NCI-H69 (cell line): ENCODE measurements around the gene SMAD2.

ENCODE experiments used
- DNase-seq: peaks from one replicate; lab custom pipeline; 2025; lab: John Stamatoyannopoulos, UW

SMAD2 gene

DNA sequence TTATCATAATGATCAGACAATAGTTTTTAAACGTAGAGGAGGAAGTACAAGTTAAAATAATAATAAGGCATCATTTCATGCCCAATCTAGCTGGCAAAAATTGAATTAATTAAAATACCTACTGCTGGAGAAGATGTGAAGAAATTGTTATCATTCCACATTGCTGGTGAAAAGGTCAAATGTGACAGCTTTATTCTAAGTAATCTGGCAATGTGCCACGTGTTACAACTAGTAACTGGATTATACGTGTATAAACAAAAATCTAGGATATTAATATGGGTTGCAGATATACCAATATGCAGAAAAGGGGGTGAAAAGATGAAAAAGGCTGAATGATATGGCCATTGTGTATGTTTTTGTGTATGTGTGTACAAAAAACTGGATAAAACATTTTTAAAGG is 32.4 kb downstream of the SMAD2 start:
- peak; percentile 61 for DNase-seq

DNA sequence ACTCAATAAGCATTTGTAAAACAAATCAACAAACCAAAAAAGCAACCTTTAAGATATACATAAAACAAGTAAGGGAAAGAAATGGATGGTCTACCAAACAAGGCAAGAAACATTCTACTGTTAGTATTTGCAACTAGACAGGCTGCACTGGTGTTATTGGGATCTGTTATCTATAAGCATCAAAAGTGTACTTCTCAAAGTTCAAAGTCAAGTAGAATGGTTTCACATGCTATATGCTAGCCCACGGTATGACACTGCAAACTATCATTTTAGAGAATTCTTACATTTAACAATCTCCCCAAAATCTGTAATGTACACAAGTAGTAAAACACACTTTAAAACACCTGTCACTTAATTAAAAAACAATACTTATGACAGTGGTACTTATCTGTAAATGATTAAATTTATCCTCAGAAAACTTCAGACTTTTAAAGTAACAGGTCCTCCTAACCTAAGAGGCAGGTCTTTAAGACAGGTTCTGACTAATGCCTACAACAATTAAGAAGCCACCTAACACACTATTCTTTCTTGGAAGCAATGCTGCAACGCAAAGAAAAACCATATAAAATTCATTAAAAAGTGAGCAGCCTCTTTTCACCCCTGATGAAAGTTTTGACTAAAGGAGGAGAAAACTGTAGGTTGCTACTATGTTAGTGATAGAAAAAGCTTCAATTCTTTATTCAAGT is 34.8 kb downstream of the SMAD2 start:
- DNase-seq, result no peak

DNA sequence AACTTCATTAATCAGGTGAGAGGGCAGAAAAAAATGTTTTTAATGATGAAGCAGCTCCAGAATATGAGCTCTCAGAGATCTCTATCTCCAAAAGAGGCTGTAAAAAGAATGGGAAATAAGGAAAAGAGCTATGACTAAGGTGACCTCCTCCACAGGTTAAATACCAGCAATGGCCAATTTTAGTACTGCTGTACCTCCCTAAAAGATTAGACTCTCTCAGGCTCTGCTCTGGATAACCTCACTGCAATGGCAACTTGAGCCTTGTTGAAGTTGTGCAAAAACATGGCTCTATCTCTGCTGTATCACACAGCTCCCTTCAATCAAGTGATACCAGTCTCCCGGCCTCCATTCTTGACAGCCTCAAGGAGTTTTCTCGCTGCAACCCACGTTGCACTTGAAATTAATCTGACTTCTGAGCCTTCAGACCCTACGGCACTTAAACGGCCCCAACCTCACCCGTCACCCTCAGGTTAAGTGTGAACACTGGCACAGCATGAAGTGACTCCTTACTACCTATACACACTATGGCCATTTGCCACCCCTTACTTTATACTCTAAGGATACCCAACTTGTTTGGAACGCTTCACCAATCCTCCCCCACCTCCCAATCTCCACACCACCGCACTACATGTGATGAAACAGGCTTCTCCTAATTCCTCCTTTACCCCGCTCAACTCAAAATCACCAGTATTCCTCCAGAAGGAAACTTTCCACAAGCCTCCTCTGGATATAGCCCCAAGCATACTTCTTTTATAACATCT is 36.3 kb downstream of the SMAD2 start:
- no peak for DNase-seq

DNA sequence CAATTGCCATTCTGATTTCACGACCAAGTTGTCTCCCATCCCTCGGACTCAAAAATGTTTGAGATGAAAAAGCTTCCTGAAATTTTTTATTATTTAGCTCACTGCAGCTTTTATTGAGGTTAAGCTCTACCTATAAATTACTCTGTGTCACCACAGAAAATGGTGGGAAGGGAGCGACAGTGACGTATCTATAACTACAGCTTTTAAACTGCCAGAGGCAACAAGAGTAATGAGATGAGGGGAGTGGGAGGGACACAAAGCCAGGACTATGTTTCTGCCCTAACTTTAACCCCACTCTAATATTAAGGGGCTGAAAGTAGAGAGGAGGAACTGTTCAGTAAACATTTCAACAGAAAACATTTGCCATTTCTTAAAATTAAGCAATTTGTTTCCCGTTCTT is 37.4 kb downstream of the SMAD2 start:
- peak; percentile 67 for DNase-seq

DNA sequence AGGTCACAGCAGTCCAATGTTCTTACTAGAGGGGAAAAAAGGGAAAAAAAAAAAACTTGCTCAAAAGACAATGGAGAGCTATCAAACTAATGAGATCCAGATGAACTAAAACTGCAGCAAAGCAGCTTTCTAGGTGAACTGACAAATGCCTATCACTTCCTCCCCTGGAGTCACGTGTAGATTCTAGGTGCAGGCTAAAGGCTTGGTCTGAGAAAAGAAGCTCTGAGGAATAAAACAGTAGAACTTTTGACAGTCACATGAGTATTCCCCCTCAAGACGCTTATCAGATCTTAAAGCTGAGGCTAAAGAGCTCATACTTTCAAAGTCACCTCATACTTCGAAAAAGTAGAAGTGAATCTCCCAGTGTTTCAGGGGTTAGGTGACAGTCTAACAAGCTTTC is 42.3 kb downstream of the SMAD2 start:
- DNase-seq, result no peak

DNA sequence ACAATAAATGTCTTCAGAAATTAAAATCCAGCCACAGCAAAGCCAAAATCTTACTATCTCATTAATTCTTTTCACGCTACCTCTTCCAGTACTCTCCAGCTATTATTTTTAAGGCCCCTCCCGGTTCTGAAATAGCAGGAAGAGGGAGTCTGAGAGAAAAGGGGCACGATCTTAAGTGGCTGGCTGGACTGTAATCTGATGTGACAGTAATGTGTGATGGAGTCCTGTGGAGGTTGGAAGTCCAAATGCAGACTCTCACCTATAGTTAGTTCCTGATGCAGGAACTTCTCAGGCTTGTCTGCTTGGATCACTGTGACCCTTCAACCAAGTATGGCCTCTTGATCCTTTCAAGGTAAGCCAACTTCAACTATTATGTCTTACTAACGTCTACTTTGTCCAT is 43.2 kb downstream of the SMAD2 start:
- no peak for DNase-seq

DNA sequence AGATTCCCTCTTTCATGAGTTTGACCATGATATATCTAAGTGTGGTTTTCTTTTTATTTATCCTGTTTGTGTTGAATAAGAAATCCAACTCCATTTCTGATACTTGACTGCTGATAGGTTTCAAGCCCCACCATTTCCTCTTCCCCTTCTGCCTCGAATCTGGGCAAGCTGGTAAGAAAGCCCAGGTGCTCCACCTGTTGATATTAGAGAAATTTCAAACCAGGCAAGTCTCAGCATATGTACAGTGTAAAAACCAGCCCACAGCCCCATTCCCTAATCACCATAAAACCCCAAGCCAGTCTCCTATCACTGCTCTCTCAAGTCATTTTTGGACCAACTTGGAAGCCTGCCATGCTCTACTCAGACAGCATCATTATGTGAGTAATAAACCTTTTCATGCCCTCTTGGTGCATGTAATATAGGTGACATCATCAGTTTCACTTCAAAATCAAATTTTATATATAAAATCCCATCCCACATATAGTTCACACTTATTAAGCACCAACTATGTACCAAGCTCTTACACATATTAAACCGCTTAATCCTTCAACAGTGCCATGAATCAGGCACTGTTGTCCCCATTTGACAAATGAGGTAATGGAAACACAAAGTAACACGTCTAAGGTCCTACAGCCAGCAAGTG is 46.6 kb downstream of the SMAD2 start:
- peak; percentile 96 for DNase-seq

DNA sequence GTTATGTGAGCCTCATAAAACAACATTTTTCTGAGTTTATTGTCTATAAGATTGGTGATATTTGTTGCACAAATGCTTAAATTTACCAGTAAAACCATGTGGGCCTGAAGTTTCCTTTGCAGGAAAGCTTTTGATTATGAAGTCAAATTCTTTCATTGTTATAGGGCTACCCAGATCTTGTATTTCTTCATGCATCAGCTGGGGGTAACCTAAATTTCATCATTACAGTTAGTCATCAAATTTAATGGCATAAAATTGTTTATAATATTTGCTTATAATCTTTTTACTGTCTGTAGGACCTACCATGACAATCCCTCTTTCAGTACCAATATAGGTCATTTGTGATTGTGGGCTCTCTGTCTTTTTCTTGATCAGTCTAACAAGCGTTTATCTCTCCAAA is 47.8 kb downstream of the SMAD2 start:
- no peak for DNase-seq

DNA sequence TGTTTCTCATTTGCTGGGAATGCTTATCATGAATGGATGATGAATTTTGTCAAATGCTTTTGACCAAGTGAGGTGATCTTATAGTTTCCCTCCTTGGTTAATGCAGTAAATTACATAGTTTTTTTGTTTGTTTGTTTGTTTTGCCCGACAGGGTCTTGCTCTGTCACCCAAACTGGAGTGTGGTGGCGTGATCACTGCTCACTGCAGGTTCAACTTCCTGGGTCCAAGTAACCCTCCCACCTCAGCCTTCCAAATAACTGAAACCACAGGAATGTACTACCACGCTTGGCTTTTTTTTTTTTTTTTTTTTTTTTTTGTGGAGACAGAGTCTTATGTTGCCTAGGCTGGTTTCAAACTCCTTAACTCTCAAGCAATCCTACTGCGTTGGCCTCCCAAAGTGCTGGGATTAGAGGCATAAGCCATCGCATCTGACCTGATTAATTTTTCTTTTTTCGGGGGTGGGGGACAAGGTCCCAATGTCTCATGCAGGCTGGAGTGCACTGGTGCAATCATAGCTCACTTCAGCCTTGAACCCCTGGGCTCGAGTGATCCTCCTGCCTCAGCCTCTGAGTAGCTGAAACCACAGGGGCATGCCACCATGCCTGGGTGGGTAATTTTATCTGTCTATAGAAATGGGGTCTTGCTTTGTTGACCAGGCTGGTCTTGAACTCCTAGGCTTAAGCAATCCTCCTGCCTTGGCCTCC is 48.6 kb downstream of the SMAD2 start:
- no peak for DNase-seq

DNA sequence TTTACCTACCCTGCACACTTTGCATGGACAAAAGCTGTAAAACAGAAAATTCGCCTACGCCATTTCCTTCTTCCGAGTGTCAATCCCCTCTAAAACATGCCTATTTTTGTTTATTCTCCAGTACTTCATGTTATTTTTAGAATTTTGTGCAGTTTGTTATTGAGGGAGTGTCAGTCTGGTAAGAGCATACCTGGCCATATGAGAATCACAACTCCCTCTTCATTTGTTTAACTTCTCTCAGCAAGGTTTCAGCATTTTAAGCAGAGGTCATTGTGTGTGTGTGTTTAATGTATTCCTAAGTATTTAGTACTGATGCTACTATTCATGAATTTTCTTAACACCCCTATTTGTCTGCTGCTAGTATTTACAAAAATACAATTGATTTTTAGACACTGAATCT is 49.4 kb downstream of the SMAD2 start:
- no peak for DNase-seq

DNA sequence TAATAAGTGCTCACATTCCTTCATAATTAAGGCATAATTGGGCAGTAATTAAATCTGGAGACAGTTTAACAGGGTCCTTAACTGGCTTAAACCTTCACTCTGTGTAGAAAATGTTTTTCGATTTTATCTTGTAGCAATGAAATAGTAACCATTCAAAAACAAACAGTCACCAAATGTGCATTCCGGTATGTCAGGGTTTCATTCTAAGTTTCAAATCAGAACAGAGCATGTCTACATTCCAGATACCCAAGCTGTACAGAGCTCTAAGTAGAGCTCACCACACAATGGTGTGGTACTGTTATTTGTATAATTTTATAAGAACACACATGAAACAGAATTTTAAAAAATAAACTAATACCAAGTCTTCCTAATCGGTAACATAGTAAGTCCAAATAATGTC is 52.6 kb downstream of the SMAD2 start:
- no peak for DNase-seq

DNA sequence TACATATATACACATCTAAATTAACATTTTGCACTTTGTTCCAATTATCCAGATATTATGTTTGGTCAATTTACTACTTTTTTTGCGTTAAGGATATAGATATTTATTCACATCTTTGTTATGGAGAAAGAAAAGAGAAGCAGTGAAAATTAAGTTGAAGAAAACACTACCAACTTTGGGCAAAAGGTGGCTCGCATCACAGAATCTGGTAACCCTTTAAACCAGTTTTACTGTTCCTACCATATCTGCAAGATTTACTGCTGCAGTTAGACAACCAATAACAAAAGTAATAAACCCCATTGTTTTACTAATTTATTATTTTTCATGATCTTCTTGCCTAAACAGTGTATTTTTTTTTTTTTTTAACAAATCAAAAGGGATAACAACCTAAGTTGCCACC is 53.6 kb downstream of the SMAD2 start:
- no peak for DNase-seq

DNA sequence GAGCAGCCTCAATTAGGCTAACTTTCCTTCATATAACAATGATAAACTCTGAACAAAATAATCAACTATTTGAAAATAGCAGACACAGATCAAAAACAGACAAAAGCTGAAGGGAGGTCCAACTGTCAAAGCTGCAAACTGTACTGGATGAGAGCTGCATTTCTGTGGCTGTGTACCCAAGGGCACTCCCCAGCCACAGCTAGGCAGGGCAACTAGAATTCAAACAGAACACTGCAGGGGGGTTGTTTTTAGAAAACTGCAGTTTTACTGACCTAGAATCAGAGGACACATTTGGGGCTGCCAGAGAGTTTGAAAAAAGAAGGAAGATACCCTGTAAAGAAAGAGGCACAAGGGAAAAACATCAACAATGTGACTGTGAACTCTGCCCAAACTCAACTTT is 56.8 kb downstream of the SMAD2 start:
- peak; percentile 73 for DNase-seq

DNA sequence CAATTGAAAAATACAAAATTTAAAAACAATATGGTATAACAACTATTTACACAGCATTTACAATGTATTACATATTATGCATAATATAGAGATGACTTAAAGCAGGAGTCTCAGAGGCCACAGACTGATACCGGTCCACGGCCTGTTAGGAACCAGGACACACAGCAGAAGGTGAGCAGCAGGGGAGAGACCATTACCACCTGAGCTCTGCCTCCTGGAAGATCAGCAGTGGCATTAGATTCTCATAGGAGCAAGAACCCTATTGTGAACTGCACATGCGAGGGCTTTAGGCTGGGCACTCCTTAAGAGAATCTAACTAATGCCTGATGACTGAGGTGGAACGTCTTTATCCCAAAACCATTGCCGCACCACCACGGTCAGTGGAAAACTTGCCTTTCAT is 58.0 kb downstream of the SMAD2 start:
- peak; percentile 55 for DNase-seq

DNA sequence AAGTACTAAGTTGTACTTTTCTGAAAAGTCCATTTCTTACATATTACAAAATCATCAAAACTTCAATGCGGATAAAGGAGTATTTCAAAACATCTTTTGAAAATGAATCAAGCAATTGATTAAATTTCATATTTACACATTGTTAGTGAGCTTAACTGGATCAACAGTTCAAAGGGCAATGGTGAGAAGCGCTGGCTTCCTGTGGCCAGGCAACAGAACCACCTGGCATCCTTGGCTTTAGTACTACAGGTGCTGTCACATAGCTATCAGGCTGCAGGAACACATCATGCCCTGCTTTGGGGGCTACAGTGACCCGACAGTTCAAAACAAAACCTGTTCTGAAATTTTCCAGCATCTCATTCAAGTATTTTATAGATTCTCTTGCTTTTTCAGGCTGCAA is 59.2 kb downstream of the SMAD2 start:
- DNase-seq, result peak; percentile 41

DNA sequence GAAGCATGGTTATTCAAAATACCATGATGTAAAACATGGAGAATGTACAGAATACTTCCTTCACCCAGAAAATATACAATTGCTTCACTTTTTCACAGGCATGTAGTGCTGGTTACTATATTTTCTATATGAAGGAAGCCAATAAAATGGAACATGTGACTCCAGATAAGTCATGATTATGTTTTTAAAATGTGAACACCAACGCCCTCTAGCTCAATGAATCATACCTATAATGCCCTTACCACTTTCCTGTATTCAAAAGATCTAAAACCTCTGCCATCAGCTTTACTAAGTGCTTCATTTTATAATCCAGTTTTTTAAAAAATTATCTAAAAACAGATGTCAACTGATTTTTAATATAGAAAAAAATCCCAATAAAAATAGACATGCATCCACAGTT is 59.9 kb downstream of the SMAD2 start:
- no peak for DNase-seq

DNA sequence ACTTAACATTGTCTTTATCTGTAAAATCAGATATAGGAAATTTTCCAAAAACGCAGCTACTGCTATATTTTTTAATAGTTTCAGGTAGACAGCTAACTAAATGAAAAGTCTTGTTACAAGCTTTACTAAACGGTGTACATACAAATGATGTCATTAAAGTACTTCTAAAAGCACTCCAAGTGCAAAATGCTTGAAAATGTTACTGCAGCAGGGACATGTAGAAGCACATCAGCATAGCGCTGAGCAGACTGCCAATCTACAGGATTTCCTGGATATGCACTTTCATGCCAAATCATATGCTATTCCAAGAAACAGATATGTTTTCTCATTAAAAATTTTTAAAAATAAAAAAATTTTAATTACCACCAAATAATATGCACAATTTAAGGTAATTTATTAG is 61.7 kb downstream of the SMAD2 start:
- DNase-seq, result no peak

DNA sequence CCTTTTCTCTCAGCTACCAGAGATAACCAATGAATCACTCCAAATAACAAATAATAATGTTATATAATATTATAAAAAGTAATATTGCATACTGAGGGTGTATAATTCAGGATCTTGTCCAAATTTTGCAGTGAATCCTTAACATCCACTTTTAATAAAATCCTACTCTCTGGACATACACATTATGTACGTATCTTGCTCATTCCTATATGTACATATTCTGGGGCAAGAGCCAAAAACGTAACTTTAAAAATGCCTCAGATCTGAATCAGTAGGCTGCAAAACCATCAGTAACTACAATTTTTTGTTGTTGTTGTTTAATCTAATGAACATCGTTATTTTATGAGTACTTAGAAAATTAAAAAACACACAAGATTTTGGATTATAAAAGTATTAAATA is 65.3 kb downstream of the SMAD2 start:
- DNase-seq, result no peak

DNA sequence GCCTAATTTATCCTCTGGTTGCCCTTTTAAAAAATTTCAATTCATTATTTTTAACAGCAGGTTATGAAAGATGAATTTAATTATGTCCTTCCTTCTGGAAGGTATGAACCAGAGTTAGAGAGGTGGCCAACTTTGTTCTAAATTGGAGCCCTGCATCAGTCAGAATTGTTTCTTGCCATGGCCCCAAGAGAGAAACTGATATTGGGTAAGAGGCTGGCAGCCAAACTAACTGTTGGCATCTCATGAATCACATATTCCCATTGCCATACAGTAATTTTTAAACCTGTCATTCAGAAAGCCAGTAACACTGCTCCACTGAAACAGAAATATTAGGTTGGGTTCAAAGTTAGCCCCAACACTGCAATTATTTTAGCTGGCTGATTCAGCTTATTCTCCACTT is 67.4 kb downstream of the SMAD2 start:
- DNase-seq, result no peak

DNA sequence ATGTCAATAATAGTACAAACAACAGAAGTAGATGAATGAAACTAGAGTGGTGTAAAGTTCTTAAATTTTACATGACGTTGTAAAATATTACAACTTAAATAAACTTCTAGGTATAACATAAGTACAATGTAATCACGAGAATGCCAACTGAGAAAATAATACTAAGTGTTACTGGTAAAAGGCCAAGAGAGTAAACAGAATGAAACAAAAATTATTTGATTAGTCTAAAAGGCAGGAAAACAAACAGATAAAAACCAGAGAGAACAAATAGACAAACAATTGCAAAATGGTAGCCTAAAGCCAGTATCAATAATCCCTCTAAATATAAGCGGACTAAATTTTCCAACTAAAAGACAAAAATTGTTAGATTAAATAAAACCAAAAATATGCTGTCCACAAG is 71.9 kb downstream of the SMAD2 start:
- DNase-seq, result no peak

DNA sequence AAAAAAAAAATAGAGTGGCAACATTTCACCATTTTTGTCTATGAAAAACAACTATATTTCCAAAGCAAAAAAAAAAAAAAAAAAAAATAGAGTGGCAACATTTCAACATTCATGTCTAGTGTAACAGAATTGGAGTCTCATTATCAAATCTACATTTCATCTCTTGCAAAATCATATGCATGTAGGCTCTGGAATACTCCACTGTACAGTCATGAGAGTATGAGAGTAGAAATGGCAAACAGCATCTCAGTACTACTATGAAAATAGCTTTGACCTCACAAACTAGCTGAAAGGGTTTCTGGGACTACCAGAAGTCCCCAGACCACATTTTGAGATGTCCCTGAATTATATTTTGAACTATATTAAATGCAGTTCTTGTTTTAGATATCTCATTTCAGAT is 82.8 kb downstream of the SMAD2 start:
- DNase-seq, result no peak

DNA sequence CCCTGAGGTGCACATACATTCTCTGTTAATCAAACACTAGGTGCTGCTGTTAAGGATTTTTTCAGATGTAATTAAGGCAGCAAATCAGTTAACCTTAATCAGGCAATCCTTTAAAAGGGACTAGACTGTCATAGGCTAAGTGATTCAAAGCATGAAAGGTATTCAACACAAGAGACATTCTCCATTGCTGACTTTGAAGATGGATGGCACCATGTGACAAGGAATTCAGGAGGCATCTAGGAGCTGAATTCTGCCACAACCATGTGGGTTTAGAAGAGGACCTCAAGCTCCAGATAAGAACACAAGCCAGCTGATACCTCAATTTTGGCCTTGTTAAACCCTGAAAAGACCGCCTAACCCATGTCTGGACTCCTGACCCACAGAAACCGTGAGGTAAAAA is 84.0 kb downstream of the SMAD2 start:
- DNase-seq, result no peak
